ENCODE measurements around the gene PELO. TPM values are rescaled to one million over a fixed set of nuclear protein-coding genes. Genes with fewer than 3 reads are reported as not detected.

The PELO gene
- total and polyA plus RNA-seq, 2 donors (not counting 1 experiment from before 2014, with no cell fraction given), result 2.2 to 5.8 TPM

DNA sequence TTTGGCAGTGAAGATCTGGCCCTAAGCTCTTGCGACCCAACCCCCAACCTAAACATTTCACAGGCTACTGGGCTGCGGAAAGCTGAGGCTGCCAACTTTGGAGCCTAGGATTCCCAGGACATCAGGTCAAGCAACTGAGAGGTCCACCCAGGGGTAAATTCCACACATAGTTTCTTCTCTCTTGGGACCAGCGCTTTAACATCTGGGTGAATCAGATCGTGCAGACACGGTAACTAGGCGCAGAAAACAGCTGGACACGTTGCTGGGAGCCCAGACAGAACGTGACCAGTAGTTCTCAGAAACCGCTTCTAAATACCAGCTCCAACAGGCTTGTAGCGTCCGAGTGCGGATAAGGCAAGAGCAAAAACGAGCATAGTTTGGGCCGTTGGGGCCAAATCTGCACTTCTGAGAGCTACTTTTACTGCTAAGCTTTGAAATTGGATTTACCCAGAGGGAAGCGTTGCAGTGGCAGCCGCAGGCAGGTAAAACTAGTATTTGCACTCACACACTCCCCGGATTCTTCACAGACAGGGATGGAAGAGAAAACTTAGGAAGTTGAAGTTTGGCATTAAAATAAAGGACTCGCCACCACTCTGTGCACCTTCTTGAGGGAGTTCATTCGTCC is 11.8 kb downstream of the PELO start:
- Mint-ChIP-seq H3K4me3 (peak overlapping the region; percentile 95), H3K4me1 (peaks cover 44% of the 10 kb centered on the region), H3K9me3 (ENCODE audit: insufficient read depth) (no peaks in the 10 kb centered on the region), H3K27me3 (no peaks in the 10 kb centered on the region), H3K27ac (peak overlapping the region; percentile 93)
- no peak for TF ChIP-seq EZH2 (IDR thresholded peaks at IDR 0.05; ENCODE audit: borderline replicate concordance, insufficient read depth, low read depth, low read length, poor library complexity, severe bottlenecking)
- TF ChIP-seq, protein P1, sequence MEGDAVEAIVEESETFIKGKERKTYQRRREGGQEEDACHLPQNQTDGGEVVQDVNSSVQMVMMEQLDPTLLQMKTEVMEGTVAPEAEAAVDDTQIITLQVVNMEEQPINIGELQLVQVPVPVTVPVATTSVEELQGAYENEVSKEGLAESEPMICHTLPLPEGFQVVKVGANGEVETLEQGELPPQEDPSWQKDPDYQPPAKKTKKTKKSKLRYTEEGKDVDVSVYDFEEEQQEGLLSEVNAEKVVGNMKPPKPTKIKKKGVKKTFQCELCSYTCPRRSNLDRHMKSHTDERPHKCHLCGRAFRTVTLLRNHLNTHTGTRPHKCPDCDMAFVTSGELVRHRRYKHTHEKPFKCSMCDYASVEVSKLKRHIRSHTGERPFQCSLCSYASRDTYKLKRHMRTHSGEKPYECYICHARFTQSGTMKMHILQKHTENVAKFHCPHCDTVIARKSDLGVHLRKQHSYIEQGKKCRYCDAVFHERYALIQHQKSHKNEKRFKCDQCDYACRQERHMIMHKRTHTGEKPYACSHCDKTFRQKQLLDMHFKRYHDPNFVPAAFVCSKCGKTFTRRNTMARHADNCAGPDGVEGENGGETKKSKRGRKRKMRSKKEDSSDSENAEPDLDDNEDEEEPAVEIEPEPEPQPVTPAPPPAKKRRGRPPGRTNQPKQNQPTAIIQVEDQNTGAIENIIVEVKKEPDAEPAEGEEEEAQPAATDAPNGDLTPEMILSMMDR (IDR thresholded peaks at IDR 0.05), result no peak
- peak overlapping the region; percentile 27 to 65 for H3K27ac ChIP-seq (ENCODE audit: low read length in 2 of 2)
- WGBS (ENCODE audit: insufficient coverage), result 0% methylated on average over 16 of the region's 19 CpGs
- H3K27me3 ChIP-seq (replicated peaks in 1 of 4; ENCODE audit: control extremely low read depth in 1 of 4, control insufficient read depth in 3 of 4, insufficient read depth in 4 of 4, low read length in 3 of 4), result no peaks in the 10 kb centered on the region
- peaks cover 0 to 2% (median 0%) of the 10 kb centered on the region in 3 donors for H3K9me3 ChIP-seq (ENCODE audit: control extremely low read depth in 1 of 3, control insufficient read depth in 2 of 3, insufficient read depth in 1 of 3, low read length in 2 of 3)
- ChIA-PET POLR2A (interaction anchor here (0.6 kb wide), 1 partner anchor 10 kb away, joined by 4 read pairs; no protein-coding TSS in a partner anchor), CTCF (interaction anchor here (0.8 to 1.9 kb wide), 5 partner anchors 9 to 1511 kb away, joined by 3 to 13 read pairs (median 4); partner anchors contain the start of genes ARL15, ITGA1 and PELO)
- H4K20me1 ChIP-seq (ENCODE audit: control insufficient read depth, insufficient read depth, low read length, poor library complexity, severe bottlenecking), result no peaks in the 10 kb centered on the region
- H3K4me3 ChIP-seq (ENCODE audit: control extremely low read depth in 1 of 5, extremely low read depth in 1 of 5, insufficient read depth in 1 of 5, low read depth in 2 of 5, low read length in 4 of 5), result peak overlapping the region; percentile 67 to 93 (median 89)
- no peaks in the 10 kb centered on the region for H3K36me3 ChIP-seq (replicated peaks in 1 of 2; ENCODE audit: control extremely low read depth in 1 of 2, control insufficient read depth in 1 of 2, extremely low read depth in 1 of 2, insufficient read depth in 2 of 2, low read length in 1 of 2)
- ATAC-seq (ENCODE audit: low read depth) (peak; percentile 13), DNase-seq (no peak)
- H3K4me2 ChIP-seq (replicated peaks; ENCODE audit: low read depth, low read length, poor library complexity, severe bottlenecking), result peak overlapping the region; percentile 92
- peaks cover 14% of the 10 kb centered on the region for H3K79me2 ChIP-seq (ENCODE audit: control insufficient read depth, insufficient read depth, low read length)
- H3K9ac ChIP-seq (ENCODE audit: low read length), result peak overlapping the region; percentile 91
- H3K4me1 ChIP-seq (ENCODE audit: control insufficient read depth in 2 of 2, insufficient read depth in 2 of 2, low read length in 2 of 2), result peaks cover 23 to 25% of the 10 kb centered on the region in 2 donors
- H2AFZ ChIP-seq (ENCODE audit: insufficient read depth, low read depth, low read length, poor library complexity, severe bottlenecking), result peak overlapping the region; percentile 93
- intact Hi-C loops (cut with micrococcal nuclease), result no loop called here

GRCh38 chr5:52799983-52800393 is 12.3 kb downstream of the PELO start:
- Histone ChIP-seq H3K4me3 (ENCODE audit: control extremely low read depth in 1 of 5, extremely low read depth in 1 of 5, insufficient read depth in 1 of 5, low read depth in 2 of 5, low read length in 4 of 5) (peak overlapping the region; percentile 67 to 93 (median 89)), H4K20me1 (ENCODE audit: control insufficient read depth, insufficient read depth, low read length, poor library complexity, severe bottlenecking) (no peaks in the 10 kb centered on the region), H3K27ac (ENCODE audit: low read length in 2 of 2) (peak overlapping the region; percentile 56 to 65), H3K36me3 (replicated peaks in 1 of 2; ENCODE audit: control extremely low read depth in 1 of 2, control insufficient read depth in 1 of 2, extremely low read depth in 1 of 2, insufficient read depth in 2 of 2, low read length in 1 of 2) (no peaks in the 10 kb centered on the region), H3K9me3 (ENCODE audit: control extremely low read depth in 1 of 3, control insufficient read depth in 2 of 3, insufficient read depth in 1 of 3, low read length in 2 of 3) (no peaks in the 10 kb centered on the region), H3K79me2 (ENCODE audit: control insufficient read depth, insufficient read depth, low read length) (peaks cover 14% of the 10 kb centered on the region), H3K4me2 (replicated peaks; ENCODE audit: low read depth, low read length, poor library complexity, severe bottlenecking) (peak overlapping the region; percentile 92), H3K9ac (ENCODE audit: low read length) (peak overlapping the region; percentile 91), H3K27me3 (replicated peaks in 1 of 4; ENCODE audit: control extremely low read depth in 1 of 4, control insufficient read depth in 3 of 4, insufficient read depth in 4 of 4, low read length in 3 of 4) (no peaks in the 10 kb centered on the region), H2AFZ (ENCODE audit: insufficient read depth, low read depth, low read length, poor library complexity, severe bottlenecking) (peak overlapping the region; percentile 93), H3K4me1 (ENCODE audit: control insufficient read depth in 2 of 2, insufficient read depth in 2 of 2, low read length in 2 of 2) (peaks cover 23 to 25% of the 10 kb centered on the region in 2 donors)
- DNase-seq (peak; percentile 95), ATAC-seq (ENCODE audit: low read depth) (peak; percentile 91)
- Mint-ChIP-seq H3K4me1 (peaks cover 48% of the 10 kb centered on the region), H3K27me3 (no peaks in the 10 kb centered on the region), H3K27ac (peak overlapping the region; percentile 93), H3K4me3 (peak overlapping the region; percentile 95), H3K9me3 (ENCODE audit: insufficient read depth) (no peaks in the 10 kb centered on the region)
- WGBS (ENCODE audit: insufficient coverage), result 0% methylated on average over 34 of the region's 34 CpGs
- POLR2A ChIA-PET, result no interaction called here
- TF ChIP-seq, protein P1 (IDR thresholded peaks at IDR 0.05), result no peak
- TF ChIP-seq EZH2 (IDR thresholded peaks at IDR 0.05; ENCODE audit: borderline replicate concordance, insufficient read depth, low read depth, low read length, poor library complexity, severe bottlenecking), result no peak
- CTCF ChIA-PET, result interaction anchor here (1.3 to 1.9 kb wide), 4 partner anchors 8 to 1510 kb away, joined by 4 to 13 read pairs (median 6); partner anchors contain the start of genes ARL15, ITGA1 and PELO
- intact Hi-C loops (cut with micrococcal nuclease), result loop anchor here (1.0 kb wide), 3 partner anchors 13 to 1510 kb away; partner anchors contain the start of genes ARL15, ITGA1, MOCS2 and PELO
